GM12878 (cell line): ENCODE results near the gene SLC2A5. TPM values are rescaled to one million over a fixed set of nuclear protein-coding genes. Genes with fewer than 3 reads are reported as not detected.

ENCODE experiments used
- E2F8 ChIP-seq: fragments of 450-650 bp; IDR thresholded peaks from 2 replicates; pipeline ENCODE4 v1.6.1; 2018; ENCODE audit warnings: mild to moderate bottlenecking, low read depth, moderate library complexity; ENCODE audit not compliant: partially characterized antibody
- EED ChIP-seq: sonication (generic); IDR thresholded peaks from 2 replicates; pipeline ENCODE4 v1.6.1; 2016; ENCODE audit warnings: antibody characterized with exemption, low read depth
- ELK1 ChIP-seq: IDR thresholded peaks from 2 replicates; pipeline ENCODE4 v1.6.1; 2012; ENCODE audit warnings: low read depth, low read length, improper control_type of control experiment
- IRF4 ChIP-seq: IDR thresholded peaks from 2 replicates; pipeline ENCODE4 v1.6.1; 2011; ENCODE audit warnings: low read depth, low read length
- MLLT1 ChIP-seq: fragments of 450-650 bp; IDR thresholded peaks from 2 replicates; pipeline ENCODE4 v1.6.1; 2016; ENCODE audit warnings: mild to moderate bottlenecking
- MYC ChIP-seq: IDR thresholded peaks from 2 replicates; pipeline ENCODE4 v1.6.1; 2011; ENCODE audit warnings: mild to moderate bottlenecking, low read length, moderate library complexity, inconsistent platforms; ENCODE audit not compliant: insufficient read depth, insufficient replicate concordance, insufficient read length, severe bottlenecking
- NFXL1 ChIP-seq: fragments of 450-650 bp; IDR thresholded peaks from 2 replicates; pipeline ENCODE4 v1.6.1; 2017; ENCODE audit warnings: antibody characterized with exemption, mild to moderate bottlenecking, borderline replicate concordance
- PKNOX1 ChIP-seq: fragments of 450-650 bp; IDR thresholded peaks from 2 replicates; pipeline ENCODE4 v1.6.1; 2016; ENCODE audit warnings: mild to moderate bottlenecking
- POLR2A ChIP-seq: IDR thresholded peaks from 2 replicates; pipeline ENCODE4 v1.6.1; 2011; ENCODE audit warnings: low read depth, mild to moderate bottlenecking, low read length
- POLR2AphosphoS2 ChIP-seq: IDR thresholded peaks from 2 replicates; pipeline ENCODE4 v1.6.1; 2011; ENCODE audit warnings: low read depth, mild to moderate bottlenecking, low read length, improper control_type of control experiment, moderate library complexity
- RAD21 ChIP-seq: IDR thresholded peaks from 2 replicates; pipeline ENCODE4 v1.6.1; 2011; ENCODE audit warnings: mild to moderate bottlenecking, low read depth, low read length, moderate library complexity; ENCODE audit not compliant: insufficient read depth
- RCOR1 ChIP-seq: conservative IDR thresholded peaks from 2 replicates; pipeline ENCODE4 v1.6.1; 2012; ENCODE audit warnings: low read depth, low read length, improper control_type of control experiment
- SMAD5 ChIP-seq: IDR thresholded peaks from 2 replicates; pipeline ENCODE4 v1.6.1; 2016; ENCODE audit warnings: antibody characterized with exemption, low read depth
- SREBF2 ChIP-seq: IDR thresholded peaks from 2 replicates; pipeline ENCODE4 v1.6.1; 2012; ENCODE audit warnings: mild to moderate bottlenecking, low read length
- SUPT20H ChIP-seq: IDR thresholded peaks from 2 replicates; pipeline ENCODE4 v1.6.1; 2011; ENCODE audit warnings: low read depth, mild to moderate bottlenecking, low read length, moderate library complexity, borderline replicate concordance; ENCODE audit not compliant: control insufficient read depth
- TCF7 ChIP-seq: IDR thresholded peaks from 2 replicates; pipeline ENCODE4 v1.6.1; 2014; ENCODE audit warnings: antibody characterized with exemption, borderline replicate concordance
- ZNF622 ChIP-seq: fragments of 450-650 bp; IDR thresholded peaks from 2 replicates; pipeline ENCODE4 v1.6.1; 2017; ENCODE audit warnings: mild to moderate bottlenecking, inconsistent platforms
- ZSCAN29 ChIP-seq: fragments of 450-650 bp; IDR thresholded peaks from 2 replicates; pipeline ENCODE4 v1.6.1; 2017; ENCODE audit warnings: mild to moderate bottlenecking, moderate library complexity
- polyA plus RNA-seq, 11 experiments: library from polyadenylated mRNA; depleted of rRNA in 4 of 11; unstranded in 6 of 11; stranded (reverse) in 5 of 11; fragments of >200 nt; fragmentation: Nextera tagmentation in 4 of 11; fragmentation: Illumina TruSeq in 1 of 11; extraction: Ambion mirVana in 4 of 11; extraction: Trizol in 1 of 11; gene quantifications; 1 replicate in 1 of 11; 2 replicates in 10 of 11; pipeline versions ENCODE4 v1.2.1 to v1.2.3, GENCODE V29; 2011 to 2016; ENCODE audit warnings: inconsistent platforms in 2 of 11, missing spikeins in 2 of 11, low read depth in 1 of 11
- total RNA-seq, 4 experiments: library from RNA; depleted of rRNA in 3 of 4; stranded (reverse); fragments of >200 nt in 3 of 4; fragmentation: Illumina TruSeq in 1 of 4; extraction: Trizol in 1 of 4; gene quantifications; 2 replicates each; pipeline versions ENCODE4 v1.2.1 to v1.2.3, GENCODE V29; 2013 to 2021
- TF ChIP-seq, protein P1 (sequence below): fragments of 450-650 bp; IDR thresholded peaks from 2 replicates; pipeline ENCODE4 v1.6.1; 2017; ENCODE audit warnings: mild to moderate bottlenecking, moderate library complexity

SLC2A5 gene
- total and polyA plus RNA-seq, 10 of the 15 experiments (the other 5 are each of a cell fraction or from before 2014, with no cell fraction given): 4.5 to 76.6 (median 23.9) TPM

DNA sequence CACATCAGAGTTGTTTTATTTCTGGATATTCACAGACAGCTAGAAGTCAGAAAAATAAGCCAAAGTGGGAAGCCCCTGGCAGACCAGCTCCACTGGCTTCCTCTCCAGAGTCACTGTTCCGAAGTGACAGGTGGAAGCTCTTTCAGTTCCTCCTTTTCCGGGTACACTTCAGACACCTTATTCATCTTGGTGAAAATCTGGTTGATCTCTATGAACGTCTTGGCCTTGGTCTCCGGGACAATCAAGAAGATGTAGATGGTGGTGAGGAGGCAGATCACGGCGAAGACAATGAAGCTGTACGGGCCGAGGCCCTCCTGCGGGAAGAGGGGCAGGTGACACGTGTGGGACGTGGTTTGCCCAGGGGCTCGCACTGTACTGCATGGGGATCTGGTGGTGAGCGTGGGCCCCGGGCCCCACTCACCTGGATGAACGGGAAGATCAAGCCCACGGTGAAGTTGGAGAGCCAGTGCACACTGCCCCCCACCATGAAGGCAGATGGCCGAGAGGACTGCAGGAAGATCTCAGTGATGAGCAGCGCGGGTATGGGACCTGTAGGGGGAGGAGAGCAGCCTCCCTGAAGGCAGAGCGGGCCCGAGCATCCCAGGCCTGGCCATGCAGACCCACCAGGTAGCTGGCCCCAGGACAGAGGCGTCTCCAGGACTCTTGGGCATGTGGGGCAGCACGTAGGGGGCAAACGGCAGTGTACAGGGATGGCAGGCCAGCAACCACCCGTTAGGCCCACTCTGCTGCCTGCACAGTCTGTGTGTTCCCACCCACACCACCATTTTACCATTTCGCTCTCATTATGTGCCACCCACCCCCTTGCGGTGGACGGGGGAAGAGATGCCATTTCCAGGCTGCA is 31.7 kb downstream of the SLC2A5 start (continued):
- TF ChIP-seq POLR2AphosphoS2: no peak
- TF ChIP-seq SREBF2: no peak
- TF ChIP-seq ZSCAN29: no peak
- no peak for TF ChIP-seq RCOR1
- TF ChIP-seq POLR2A: peak; percentile 30; the same call in 1 of the 2 replicates
- TF ChIP-seq, protein P1, sequence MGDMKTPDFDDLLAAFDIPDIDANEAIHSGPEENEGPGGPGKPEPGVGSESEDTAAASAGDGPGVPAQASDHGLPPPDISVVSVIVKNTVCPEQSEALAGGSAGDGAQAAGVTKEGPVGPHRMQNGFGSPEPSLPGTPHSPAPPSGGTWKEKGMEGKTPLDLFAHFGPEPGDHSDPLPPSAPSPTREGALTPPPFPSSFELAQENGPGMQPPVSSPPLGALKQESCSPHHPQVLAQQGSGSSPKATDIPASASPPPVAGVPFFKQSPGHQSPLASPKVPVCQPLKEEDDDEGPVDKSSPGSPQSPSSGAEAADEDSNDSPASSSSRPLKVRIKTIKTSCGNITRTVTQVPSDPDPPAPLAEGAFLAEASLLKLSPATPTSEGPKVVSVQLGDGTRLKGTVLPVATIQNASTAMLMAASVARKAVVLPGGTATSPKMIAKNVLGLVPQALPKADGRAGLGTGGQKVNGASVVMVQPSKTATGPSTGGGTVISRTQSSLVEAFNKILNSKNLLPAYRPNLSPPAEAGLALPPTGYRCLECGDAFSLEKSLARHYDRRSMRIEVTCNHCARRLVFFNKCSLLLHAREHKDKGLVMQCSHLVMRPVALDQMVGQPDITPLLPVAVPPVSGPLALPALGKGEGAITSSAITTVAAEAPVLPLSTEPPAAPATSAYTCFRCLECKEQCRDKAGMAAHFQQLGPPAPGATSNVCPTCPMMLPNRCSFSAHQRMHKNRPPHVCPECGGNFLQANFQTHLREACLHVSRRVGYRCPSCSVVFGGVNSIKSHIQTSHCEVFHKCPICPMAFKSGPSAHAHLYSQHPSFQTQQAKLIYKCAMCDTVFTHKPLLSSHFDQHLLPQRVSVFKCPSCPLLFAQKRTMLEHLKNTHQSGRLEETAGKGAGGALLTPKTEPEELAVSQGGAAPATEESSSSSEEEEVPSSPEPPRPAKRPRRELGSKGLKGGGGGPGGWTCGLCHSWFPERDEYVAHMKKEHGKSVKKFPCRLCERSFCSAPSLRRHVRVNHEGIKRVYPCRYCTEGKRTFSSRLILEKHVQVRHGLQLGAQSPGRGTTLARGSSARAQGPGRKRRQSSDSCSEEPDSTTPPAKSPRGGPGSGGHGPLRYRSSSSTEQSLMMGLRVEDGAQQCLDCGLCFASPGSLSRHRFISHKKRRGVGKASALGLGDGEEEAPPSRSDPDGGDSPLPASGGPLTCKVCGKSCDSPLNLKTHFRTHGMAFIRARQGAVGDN: 0 out of 2 replicates have a peak, but pooled peaks have one; percentile 27
- TF ChIP-seq PKNOX1: peak; percentile 59
- no peak for TF ChIP-seq MLLT1
- TF ChIP-seq RAD21: no peak
- no peak for TF ChIP-seq NFXL1
- no peak for TF ChIP-seq ZNF622
- peak; percentile 81 for TF ChIP-seq IRF4
- TF ChIP-seq E2F8: no peak
- no peak for TF ChIP-seq TCF7
- no peak for TF ChIP-seq SUPT20H
- TF ChIP-seq MYC: no peak
- TF ChIP-seq EED: peak; percentile 97
- TF ChIP-seq SMAD5: no peak
- no peak for TF ChIP-seq ELK1
